GM18526 (cell line): ENCODE measurements around the gene FNIP1.

Experiments
- POLR2A ChIP-seq: IDR thresholded peaks from 3 replicates; pipeline ENCODE4 v1.6.1; 2011; ENCODE audit not compliant: insufficient read length; ENCODE audit errors: extremely low read depth

Gene FNIP1

DNA sequence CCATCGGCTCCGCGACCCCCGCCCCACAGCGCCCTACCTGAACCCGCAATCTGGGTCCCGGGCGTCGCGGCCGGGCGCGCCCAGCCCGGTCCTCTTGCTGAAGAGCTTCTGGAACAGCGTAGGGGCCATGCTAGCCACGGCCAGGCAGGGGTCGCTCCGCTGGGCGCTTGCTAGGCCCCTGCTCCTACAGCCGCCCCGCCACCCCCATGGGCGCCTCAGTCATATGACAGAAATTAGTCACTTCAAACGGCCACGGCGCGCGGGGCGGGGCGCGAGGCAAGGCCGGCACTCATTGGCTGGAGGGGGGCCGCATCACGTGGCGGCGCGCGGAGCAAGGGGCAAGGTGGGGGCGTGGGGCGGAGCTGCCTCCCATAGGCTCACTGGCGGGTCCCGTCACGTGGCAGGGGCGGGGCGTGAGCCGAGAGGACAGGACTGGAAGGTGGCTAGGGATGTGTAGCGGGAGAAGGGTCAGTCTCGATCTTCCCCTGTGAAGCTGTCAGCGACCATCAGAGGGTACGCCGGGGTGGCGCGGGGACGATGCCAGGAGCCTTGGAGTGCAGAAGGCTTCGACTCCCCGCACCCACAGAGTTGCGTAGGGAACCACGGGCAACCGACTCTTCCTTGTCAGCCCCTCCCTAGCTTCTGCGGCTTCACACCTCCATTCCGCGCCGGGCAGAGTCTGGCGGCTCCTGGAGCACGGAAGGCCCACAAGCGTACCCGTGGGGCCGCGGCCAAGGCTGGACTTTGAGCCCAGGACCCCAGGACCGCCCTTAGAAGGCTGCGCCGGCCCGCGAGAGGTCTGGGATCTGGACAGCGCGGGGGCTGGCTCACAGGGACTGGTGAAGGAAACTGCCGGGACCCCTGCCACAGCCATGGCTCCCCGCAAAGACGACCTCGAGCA lies at the start of gene FNIP1:
TSS of gene FNIP1 (minus strand) at position 225 of the 901 bp plus-strand sequence. CDS start at position 129, 96 bp downstream.
- peak; percentile 84 for TF ChIP-seq POLR2A

DNA sequence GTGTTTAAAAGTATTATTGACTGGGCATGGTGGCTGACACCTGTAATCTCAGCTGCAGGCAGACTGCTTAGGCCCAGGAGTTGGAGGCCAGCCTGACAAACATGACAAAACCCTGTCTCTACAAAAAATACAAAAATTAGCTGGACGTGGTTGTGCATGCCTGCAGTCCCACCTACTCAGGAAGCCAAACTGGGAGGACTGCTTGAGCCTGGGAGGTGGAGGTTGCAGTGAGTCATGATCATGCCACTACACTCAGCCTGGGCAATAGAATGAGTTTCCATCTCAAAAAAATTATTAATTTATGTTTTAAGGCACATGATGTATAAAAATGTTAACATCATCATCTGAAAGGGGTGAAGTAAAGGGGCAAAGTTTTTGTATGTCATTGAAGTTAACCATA lies 49.7 kb upstream of the FNIP1 start:
- TF ChIP-seq POLR2A = no peak

DNA sequence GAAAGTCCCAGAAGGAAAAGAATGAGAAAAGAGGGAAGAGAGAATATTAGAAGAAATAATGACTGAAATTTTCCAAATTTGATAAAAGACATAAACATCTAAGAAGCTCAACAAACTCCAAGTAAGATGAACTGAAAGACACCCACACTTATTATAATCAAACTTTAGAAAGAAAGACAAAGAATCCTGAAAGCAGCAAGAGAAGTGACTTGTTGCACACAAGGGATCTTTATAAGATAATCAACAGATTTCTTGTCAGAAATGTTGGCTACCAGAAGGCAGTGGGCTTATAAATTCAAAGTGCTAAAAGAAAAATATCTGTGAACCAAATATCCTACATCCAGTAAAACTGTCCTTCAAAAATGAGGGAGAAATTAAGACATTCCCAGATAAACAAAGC lies 49.0 kb upstream of the FNIP1 start:
- no peak for TF ChIP-seq POLR2A

- TF ChIP-seq POLR2A = no peak
Observed at GRCh38 chr5:131825404-131826013, 28.7 kb upstream of the FNIP1 start.

- no peak for TF ChIP-seq POLR2A
Observed at GRCh38 chr5:131824631-131825030, 27.8 kb upstream of the FNIP1 start.

DNA sequence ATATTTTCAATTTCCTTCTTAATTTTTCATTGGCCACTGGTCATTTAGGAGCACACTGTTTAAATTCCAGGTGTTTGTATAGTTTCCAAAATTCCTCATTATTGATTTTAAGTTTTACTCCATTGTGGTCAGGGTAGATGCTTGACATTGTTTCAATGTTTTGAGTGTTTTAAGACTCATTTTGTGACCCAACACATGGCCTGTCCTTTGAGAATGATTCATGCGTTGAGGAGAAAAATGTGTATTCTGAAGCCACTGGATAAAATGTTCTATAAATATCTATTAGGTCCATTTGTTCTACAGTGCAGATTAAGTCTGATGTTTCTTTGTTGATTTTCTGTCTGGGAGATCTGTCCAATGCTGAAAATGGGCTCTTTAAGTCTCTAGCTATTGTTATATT lies 24.4 kb upstream of the FNIP1 start:
- TF ChIP-seq POLR2A = no peak

- no peak for TF ChIP-seq POLR2A
Observed at GRCh38 chr5:131818001-131818724, 21.3 kb upstream of the FNIP1 start.

GRCh38 chr5:131814990-131815389 lies 18.2 kb upstream of the FNIP1 start:
- TF ChIP-seq POLR2A = no peak

- no peak for TF ChIP-seq POLR2A
Observed at GRCh38 chr5:131812371-131813160, 15.7 kb upstream of the FNIP1 start.

DNA sequence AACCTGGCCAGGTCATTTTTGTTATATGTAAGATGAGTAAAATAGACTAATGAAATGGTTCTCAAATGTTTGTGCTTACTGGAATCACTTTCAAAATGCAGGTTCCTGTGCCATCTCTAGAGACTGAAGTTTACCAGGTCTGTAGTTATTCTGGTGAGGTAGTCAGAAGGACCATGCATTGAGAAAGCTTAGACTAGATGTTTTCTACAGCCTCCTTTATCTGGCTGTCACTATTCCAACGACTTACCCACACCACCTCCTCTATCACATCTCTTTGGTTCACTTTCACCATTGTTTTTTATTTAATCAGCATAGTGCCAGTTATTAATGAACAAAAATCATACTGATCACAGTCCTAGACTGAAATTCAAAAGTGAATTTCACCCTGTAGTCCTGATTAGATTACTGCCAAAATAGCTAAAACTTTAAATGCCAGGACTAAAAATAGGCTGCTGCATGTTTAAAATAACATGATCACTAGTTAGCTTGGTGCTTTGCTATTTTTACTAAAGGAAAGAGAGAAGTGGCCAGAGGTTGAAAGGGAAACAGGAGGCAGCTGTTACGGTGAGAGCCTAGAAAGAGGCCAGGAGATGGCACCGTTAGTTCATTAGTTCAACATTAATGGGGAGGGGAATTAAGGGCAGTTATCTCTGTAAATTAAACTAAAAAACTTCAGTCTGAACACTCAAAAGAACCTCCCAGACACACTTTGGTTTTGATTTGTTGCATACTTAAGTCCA lies 13.9 kb upstream of the FNIP1 start:
- TF ChIP-seq POLR2A = no peak

GRCh38 chr5:131795879-131796792 lies 681 bp downstream of the FNIP1 start:
- TF ChIP-seq POLR2A = no peak

GRCh38 chr5:131795228-131795627 lies 1.6 kb downstream of the FNIP1 start:
- no peak for TF ChIP-seq POLR2A

DNA sequence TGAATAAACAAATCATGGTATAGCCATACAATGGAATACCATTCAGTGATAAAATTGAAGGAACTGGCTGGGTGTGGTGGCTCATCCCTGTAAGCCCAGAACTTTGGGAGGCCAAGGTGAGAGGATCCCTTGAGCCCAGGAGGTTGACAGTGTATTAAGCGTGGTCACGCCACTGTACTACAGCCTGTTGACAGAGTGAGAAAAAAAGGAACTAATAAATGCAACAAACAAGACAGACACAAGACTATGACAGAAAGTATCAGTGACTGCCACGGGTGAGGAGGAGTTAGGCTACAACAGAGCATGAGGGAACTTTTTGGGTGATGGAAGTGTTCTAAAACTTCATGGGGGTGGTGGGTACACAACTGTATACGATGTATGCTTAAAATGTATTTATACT lies 2.2 kb downstream of the FNIP1 start:
- TF ChIP-seq POLR2A = no peak
